ENCODE measurements around the gene FMNL2.

The FMNL2 gene

DNA sequence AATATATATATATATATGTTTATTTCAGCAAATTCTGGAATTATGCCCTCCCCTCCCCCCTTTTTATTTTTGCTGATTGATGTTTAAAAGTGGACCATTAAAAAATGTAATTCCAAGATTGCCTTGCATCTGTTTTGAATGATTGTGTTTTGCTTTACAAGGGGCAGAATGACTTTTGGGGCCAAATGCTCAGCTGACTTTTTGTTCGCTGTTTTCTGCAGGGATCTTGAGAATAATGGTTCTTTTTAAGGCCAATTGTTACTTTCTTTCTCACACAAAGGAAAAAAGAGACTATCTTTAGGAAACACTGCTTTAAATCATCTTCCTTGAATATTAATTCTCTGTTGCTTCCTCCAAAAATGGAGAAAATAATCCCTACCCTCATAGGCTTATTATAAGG lies 95.9 kb downstream of the FMNL2 start:
- DNase-seq = no peak

DNA sequence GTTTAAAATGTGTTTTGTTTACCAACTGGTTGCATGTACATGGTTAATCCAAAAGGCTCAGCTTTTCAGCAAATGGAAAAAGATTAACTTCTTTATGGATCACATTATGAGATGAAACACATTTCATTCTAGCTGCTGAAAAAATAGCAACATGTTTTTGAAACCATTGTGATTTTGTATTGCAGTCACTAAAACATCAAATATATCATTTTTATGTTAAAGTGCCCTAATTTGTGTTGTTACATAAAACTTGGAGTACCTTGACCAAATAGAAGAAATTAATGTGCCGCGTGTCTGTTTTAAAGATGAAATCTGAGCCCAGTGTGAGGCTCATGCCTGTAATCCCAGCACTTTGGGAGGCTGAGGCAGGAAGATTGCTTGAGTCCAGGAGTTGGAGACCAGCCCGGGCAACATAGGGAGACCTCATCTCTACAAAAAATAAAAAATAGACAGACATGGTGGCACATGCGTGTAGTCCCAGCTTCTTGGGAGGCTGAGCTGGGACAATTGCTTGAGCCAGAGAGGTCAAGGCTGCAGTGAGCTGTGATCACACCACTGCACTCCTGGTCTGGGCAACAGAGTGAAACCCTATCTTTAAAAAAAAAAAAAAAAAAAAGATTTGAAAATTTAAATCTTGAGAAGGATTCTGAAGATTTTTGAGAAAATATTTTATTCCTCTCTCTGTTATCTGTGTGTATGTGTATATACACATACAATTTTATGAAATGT lies 96.6 kb downstream of the FMNL2 start:
- no peak for DNase-seq

DNA sequence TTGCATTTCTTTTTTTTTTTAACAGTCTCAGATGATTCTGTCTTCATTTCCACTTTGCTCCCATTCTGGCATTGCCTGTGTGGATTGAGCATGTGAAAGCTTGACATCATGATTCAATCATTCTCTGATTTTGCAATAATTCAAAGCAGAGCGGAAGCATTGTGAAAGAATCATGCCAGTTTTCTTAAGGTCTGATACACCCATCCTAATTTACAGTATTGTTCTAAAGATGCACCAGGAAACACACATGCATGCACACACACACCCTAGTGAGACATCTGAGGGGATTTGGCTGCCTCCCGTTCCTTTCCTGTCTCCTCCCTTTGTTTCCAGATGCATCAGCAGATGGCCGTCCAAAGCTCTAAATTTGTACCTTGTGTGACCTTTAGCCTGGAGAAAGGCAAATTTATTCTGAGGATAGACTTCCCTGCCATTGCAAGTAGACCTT lies 97.3 kb downstream of the FMNL2 start:
- no peak for DNase-seq

DNA sequence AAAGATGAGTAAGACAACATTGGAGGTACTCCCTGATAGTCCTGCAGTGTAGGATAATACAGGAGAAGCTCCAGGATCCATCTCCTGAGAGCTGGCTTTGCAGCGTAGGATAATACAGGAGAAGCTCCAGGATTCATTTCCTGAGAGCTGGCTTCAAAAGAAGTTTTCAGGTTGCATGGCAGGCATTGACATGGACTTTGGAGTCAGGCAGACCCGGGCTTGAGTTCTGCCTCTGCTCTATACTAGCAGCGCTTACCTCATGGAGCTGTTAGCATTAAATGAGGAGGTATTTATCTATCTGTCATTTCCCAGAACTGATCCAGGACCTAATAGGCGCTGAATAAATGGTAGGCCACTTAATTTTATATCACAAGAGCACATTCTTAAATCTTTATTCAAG lies 97.8 kb downstream of the FMNL2 start:
- DNase-seq = no peak

DNA sequence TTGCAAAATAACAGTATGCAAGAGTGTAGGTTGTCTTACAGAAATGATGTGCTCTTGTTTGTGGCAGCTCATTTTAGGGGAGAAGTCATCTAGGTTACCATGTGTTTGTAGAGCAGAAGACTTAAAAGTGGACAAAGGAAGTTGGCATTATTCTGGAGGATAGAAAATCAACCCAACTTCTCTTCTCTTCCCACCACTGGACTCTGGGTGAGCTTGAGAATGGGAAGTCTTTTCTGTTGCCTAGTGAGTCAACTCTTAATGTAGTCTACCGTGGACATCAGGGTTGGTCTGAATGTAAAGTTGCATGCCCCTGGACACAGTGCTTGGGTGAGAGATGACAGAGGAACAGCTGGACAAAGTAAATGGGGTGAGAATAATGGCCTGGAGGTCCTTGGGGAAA lies 98.3 kb downstream of the FMNL2 start:
- DNase-seq = no peak

DNA sequence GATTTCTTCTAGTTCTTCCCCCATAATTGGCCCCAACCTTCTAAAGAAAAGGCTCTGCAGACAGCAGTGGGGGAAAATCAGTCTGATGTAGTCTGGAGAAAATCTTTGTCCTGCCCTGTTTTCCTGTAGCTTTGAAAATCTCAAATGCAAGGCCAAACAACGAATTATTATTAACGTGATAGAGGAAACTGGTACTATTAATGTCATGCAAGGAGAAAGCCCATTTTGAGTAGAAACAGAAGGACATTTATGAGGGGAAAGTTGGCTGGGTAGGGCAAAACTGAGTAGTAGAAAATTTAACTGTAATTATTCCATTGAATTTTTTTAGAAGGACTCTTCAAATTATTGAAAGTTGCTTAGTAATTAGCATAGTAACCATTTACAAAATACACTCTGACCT lies 98.8 kb downstream of the FMNL2 start:
- DNase-seq = no peak

DNA sequence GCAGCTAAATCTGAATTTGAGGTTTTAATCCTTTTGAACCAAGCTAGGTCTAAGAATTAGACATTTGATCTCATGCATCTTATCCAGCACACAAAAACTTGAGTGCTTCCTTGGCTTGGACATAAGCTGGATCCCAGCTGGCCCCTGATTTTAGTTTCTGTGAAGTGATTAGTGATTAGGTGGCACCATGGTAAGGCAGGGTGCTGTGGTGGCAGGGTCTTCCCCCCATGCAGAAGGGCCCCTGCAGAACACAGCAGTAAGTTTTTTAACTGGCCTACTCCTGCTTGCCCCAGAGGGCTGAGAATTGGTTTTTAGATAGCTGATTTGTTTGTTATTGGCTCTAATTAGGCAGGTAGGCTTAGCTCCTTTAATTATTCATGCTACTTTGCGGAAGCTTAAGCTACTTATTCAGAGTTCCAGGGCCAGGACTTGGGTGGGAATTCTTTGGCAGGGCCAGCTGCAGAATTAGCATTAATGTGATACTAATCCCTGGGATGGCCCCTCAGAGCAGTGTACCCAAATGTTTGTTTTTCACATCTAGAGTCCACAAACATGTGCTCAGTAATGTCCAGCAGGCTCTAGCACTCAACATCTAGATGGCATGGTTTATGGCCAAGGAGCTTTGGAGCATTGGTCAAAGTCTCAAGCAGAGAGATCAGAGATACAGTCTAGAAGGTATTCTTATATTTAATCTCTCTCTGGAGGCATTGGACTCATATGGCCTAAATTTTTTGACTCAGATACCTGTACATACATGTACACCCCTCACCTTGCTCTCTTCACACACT lies 99.6 kb downstream of the FMNL2 start:
- DNase-seq = no peak

DNA sequence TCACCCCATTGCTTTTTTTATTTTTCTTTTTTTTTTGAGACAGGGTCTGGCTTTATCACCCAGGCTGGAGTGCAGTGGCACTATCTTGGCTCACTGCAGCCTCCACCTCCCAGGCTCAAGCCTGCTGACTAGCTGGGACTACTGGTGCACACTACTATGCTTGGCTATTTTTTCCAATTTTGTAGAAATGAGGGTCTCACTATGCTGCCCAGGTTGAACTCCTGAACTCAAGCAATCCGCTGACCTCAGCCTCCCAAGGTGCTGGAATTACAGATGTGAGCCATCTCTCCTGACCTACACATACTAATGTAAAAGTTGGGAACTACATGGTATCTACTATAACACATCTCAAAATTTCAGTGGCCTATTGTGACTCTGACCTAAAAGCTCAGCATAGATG lies 101.2 kb downstream of the FMNL2 start:
- no peak for DNase-seq

DNA sequence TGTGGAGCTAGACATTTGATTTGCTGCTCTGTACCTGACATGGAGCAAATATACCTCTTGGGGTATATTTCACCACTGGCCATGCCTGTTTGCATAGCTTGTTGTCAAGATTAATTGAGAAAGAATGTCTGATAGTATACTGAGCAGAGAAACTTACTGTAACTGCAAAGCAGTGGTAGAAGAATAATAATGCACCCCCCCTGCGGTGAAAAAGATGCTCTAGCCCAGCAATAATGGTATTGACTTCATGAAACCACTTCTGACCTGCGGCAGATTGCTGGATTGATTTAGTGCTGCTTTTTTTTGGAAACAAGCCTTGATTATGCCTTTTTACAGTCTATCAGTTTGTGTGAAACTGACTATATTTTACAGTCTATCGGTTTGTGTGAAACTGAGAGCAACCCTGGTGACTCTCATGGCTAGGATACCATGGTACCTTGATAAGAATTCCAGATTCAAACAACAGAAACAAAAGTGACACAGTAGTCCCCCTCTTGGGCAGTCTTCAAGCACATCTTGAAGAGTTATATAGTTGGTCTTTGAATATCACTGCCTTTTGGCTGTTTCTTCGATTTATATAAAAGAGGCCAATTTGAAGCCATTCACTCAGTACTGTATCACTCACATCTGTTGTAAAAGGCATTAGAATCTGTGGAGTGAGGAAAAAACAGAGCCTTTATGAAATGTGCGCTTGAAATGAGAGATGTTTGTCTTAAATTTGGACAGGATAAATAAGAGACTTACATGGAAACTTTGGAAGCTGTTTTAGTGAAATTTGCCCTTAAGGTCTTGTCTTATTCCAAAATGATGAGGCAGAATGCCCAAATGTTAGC lies 102.5 kb downstream of the FMNL2 start:
- no peak for DNase-seq

DNA sequence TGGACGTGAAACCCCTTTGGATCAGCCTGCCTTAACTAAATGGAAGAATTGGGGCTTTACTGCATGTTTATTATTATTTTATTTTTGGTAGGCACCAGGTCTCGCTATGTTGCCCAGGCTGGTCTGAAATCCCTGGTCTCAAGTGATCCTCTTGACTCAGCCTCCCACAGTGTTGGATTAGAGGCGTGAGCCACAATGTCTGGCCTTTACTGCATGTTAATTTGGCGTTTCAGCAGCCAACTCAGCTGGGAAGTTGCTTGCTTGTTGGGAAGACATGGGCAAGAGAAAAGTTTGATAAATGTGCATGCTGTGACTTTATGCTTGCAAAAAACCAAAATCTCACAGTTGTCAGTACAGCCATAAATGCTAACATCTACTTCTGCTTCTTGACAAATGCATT lies 105.1 kb downstream of the FMNL2 start:
- DNase-seq = no peak

DNA sequence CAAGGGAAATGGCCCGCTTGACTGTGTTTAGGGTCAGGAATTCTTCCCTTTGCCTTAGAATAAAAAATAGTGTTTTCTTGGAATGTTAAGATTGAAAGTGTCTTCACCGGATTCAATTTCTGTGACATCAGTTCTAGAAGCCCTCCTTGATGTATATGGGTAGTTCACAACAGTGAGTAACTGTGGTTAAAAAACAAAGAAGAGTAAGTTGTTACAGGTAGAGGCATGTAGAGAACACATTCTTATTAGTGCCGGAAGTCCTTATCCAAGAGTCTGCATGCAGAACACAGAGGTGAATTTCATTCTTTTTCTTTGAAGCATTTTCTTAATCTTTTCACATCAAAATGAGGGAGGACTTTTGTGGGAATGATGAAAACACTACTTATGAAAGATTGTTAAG lies 105.5 kb downstream of the FMNL2 start:
- no peak for DNase-seq

DNA sequence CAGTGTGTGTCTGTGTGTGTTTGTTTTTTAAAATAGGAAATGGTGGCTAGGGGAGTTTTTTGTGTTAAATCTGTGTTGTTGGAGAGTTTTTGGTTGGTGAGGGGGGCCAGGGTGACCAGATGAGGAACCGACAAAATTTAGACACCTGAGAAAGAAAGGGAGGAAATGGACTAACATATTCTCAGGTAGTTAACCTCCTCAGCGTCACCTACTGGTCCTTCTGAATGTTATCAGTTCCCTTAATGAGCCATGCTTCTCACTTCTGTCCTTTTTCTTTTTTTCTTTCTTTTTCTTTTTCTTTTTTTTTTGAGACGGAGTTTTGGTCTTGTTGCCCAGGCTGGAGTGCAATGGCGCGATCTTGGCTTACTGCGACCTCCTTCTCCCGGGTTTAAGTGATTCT lies 107.0 kb downstream of the FMNL2 start:
- no peak for DNase-seq

DNA sequence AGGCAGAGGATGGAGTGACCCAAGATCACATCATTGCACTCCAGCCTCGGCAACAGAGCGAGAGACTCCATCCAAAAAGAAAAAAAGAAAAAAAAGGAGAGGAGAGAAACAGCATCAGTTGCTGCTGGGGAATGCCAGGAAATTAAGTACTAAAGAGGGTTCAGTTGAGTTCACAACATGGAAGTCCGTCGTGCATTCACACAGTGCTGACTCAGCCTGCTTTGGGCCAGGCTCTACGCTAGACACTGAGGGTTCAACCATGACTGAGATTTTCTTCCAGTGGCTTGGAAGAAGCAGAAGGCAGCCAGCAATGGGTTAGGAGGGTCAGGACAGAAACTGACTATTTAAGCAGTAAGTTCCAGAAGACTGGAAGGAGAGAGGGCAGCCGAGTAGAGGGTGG lies 108.8 kb downstream of the FMNL2 start:
- DNase-seq = no peak

DNA sequence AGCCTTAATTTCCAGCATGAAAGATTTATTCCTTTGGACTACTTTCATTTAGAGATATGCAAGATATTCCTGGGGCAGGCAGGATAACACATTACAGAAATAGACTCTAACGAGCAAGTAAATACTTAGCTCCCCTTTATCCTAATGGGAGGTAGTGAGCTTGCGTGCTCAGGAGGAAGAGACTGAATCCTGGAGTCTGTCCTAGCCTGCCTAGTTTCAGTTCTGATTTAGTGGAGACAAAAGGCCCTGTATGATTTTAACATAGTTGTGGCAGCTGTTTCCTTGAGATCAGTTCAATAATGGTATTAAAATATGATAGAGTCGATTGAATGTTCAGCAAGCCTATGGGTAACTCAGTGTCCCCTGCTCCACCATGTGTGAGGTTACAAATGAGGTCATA lies 109.5 kb downstream of the FMNL2 start:
- no peak for DNase-seq

DNA sequence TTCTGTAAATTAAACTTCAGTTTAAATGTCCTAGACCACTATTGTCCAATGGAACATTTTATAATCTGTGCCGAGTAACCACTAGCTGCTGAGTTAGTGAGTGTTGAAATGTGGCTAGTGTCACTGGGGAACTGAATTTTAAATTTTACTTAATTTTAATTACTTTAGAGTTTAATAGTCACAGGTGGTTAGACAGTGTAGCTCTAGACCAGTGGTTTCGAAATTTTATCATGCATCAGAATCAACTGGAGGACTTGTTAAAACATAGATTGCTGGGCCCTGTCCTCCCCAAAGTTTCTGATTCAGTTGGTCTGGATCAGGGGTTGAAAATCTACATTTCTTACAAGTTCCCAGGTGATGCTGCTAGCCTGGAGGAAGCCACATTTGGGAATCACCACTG lies 110.4 kb downstream of the FMNL2 start:
- no peak for DNase-seq

DNA sequence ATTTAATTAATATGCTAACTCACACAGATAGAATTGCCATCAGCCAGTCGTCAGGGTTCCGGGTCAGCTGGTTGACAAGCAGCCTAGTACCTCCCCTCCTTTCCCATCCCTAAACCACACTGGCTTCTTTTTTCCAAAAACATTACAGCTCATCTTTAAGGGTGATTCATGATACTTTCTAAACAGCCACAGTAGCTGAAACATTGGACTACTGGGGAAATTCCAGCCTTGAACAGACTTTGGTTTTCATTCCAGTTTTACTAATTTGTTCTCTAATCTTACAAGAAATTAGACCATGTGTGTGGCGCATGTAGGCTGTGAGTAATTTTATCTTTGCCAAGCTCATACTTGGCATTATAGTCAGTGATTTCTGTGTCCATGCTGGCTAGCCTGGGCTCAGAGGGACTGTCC lies 110.8 kb downstream of the FMNL2 start:
- no peak for DNase-seq

DNA sequence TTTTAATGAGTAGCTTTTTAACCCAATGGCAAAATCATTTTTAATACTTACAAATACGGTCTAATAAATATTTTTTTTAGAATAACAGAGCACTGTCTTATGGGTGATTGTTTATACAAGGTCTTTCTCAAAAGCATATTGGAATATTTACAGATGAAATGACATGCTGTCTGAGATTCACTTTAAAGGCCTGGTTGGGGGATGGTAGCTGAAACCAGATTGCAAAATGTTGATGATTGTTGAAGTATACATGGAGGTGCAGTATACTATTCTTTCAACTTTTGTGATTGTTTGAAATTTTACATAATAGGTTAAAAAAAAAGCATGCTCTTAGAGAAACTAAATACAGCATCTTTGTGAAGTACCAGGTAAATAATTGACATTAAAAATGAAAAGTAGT lies 111.2 kb downstream of the FMNL2 start:
- no peak for DNase-seq

DNA sequence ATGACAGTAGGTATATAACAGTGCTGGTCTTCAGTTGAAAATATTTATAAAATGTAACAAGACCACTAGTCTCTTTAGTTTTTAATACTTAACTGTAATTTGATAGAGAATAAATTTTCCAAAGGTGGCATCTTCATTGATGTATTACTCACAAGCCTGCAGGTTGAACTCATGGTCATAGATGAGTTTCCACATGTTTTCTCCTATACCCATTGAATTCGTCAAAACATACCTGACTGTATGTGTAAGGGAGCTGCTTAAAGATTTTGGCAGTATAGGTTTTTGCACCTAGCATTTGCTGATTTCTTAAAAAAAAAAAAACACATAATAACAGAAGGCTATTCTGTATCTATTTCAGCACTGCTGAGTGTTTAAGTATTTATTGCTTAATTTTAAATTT lies 112.9 kb downstream of the FMNL2 start:
- no peak for DNase-seq

DNA sequence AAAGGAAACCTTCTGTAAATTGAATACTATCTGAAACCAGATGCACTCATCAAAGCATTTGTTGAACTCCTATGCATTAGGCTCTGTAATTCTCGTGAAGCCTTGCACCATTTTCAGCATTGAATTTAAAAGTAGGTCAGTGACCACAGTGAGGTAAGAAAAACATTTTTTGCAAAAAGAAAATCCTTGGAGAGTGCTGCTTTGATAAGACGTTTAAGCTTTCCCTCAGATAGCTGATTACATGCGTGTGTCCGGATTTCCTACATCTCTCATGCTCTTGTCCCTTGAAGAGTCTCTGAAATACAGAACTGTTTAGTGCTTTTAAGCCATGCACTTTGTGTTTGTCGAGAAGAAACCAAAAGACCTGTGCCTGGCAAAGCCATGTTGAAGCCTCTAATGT lies 113.6 kb downstream of the FMNL2 start:
- DNase-seq = no peak

DNA sequence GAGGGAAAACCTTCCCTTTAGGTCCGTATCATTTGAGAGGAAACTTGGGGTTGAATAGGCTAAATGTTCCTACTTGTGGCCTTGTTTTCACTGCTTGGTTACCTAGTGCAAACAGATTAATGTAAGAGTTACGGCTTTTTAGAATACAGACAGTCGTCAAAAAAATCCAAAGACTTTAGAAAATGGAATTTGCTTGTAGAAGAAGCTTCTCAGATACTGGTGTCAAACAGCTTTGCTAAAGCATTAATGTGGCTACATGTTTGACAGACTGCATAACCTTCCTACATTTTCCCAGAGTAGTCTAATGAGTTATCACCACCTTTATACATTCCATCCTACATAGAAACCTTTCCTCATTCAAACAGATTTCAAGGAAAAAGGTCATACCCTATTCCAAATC lies 114.6 kb downstream of the FMNL2 start:
- no peak for DNase-seq

DNA sequence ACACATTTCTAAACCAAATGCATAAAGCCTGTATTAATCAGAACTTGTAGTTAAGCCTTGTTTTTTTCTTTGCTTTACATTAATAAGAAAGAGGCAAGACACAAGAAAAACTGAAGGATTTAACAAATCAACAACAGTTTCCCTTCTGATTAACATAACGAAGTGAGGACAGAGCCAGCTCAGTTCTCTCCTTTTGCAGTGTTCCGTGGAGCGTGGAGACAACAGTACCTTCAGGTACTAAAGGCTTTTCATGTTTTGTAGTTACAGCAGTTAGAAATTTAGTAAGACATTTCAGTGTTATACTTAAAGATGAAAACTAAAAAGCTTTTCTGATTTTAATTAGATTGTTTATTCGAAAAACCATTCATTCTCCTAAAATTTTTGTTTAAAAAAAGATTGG lies 115.2 kb downstream of the FMNL2 start:
- DNase-seq = no peak

DNA sequence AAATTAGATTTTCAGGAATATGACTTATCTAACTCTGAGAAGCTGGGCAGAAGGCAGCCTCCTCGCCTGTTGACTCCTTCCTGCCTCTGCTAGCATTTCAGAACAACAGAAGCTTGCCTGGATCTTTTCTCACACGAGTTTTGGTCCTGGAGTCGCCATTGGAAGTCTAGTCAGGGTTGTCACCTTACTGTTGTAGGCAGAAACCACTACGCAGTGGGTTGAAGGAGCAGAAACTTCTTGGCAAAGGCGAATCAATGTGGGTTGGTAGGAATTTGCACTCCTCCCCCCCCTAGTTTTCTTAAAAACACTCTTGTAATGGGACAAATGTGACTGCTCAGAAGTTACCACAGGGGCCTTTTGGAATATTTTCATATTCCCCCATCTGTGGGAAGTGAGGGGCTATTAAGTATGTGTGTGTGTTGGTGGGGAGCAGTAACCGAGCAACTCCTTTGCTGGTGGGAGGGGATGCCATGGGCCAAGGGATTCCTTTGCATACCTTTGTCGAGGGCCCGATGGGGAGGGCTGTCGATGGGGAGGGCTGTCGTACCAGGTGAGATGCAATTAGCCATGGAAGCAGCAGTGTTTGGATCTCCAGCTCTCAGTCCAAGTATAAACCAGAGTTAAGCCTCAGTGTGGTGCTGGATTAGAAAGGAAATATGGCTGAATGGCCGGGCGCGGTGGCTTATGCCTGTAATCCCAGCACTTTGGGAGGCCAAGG lies 117.4 kb downstream of the FMNL2 start:
- no peak for DNase-seq

All from activated CD4-positive, alpha-beta T cell treated with anti-CD3 and anti-CD28 coated beads, Interleukin-2, amount 50 U/mL, for 1 hour (primary cell).